Activated T-cell treated with anti-CD3 and anti-CD28 coated beads, Interleukin-2, amount 50 U/mL, for 1 hour (primary cell): ENCODE results near the gene KIF26B.

Experiments used
- DNase-seq: peaks from one replicate; pipeline ENCODE4 v3.0.0-alpha.2; 2020

KIF26B gene

DNA sequence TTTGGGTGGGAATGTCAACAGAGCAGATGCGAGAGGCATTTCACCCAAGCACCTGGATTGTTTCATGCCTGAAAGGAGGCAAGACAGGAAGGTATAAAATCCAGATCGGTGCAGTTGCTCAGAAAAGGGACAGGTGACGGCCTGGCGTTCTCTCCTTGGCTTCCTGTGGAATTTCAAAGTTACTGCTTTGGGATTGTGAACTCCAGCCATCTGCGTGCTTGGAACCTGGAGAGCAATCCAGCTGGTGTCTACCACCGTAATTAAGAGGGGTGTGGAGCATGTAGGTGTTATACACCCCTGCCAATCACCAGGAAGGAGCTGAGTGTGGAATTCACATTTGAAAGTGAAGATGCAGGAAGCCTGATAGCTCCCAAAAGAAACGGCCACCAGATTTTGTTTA, 286.1 kb downstream of the KIF26B start:
- no peak for DNase-seq

DNA sequence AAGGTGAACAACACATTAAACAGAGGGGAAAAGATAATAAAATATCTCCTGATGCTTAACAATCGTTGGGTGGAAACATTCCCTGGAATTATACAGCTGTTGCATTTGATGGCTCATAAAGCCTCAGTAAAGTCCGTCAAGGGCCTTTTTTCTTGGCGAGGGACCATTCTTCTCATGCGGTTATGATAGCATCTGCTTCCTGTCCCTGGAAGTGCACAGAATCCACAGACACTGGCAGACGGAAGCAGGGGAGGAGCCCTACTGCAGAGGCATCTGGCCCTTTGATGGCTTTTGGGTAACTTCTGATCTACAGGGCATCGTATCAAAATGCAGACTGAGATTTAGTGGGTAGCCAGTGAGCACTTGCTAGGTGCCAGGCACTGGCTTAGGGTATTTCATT, 286.9 kb downstream of the KIF26B start:
- no peak for DNase-seq

DNA sequence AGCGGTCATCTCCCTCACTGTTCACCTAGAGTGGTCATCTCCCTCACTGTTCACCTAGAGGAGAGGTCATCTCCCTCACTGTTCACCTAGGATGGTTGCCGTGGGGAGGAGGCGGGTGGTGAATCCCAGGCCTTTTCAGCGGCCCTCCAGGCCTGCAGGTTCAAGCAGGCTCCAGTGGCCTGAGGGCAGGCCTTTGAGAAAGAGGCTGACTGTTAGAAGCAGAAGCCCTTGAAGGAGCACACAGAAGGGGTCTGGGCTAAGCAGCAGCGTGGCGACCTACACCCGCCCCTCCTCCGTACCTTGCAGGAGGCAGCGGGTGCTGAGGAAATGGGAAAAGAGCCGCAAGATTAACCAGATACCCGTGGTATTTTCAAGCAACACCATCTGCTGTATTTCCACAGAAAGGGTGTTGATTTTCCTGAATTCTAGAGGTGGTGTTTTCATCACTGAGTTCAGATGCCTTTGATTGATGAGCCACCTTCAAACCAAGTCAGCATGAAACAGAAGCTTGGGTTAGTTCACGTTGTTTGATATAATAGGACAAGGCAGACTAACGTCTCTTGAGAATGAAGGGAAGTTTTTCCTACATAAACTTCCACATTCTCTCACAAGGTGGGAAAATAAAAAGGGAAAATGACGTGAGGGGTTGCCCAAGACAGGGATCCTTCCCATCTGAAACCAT, 289.5 kb downstream of the KIF26B start:
- no peak for DNase-seq

DNA sequence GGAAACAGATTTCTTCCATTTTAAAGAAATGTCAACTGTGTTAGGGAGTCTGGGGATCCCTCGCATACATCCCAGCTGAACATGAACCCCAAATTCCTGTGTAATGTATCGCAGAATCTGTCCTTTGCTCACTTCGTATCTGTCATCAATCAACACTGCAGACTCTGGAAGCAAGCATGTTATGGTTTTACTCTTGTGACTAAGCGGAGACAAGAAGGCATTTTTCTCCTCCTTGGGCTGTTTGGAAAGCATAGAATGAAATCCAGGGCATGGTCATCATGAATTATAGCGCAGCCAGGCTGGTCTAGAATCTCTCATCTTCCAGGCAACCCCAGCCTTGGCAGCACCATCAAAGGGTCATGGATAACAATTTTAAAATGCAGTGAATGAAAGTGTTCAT, 290.2 kb downstream of the KIF26B start:
- DNase-seq: no peak

DNA sequence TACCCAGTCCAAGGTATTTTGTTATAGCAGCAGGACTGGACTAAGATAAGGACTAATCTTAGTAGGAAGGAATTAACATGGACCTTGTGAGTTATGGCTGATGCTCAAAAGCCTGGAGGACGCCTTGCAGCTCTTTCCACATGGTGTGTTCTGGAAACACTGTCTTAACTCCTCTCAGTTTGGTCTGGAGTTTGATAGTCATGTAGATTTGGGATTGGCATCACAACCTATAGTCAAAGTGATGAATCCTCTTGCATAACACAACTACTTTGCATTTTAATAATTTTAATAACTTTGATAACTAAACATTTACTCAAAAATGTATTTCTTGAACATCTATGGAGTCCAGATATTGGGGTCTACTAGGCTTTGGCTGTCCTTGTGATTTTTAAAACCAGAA, 293.7 kb downstream of the KIF26B start:
- no peak for DNase-seq

DNA sequence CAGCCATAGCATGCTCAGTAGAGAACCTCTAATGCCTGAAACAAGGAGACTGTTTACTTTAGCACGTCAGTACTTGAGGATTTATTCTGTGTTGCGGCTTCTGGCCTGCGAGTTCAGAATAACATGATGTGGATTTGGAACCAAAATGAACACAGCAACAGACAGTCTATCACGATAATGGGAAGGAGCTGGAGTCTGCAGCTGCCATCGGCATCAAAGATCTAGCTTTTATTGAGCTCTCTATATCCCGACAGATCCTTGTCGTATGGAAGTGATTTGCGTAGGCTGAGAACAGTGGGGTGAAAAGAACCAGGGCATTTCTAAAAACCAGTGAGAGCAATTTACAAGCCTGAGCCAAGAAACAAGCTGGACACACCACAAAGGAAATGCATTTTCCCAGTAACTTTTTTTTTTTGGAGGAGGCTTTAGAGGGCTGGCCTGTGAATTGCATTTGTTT, 294.2 kb downstream of the KIF26B start:
- DNase-seq: no peak

DNA sequence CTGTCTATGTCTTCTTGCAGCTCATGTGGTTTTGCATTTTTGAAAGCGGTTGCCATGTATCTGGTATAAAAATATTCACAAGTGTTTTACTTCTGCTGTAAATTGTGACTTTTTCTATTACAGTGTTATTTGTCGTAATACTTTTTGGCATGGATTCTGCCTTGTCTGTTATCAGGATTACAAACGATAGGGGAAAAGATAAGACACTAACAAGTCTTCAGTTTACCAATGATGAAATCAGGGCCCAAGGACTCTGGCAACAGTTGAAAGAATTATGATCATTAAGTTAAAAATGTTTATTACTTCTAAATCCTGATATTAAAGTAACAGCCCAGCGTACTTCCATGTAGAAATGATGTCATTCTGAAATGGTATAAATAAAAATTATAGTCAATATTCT, 298.8 kb downstream of the KIF26B start:
- DNase-seq: no peak

DNA sequence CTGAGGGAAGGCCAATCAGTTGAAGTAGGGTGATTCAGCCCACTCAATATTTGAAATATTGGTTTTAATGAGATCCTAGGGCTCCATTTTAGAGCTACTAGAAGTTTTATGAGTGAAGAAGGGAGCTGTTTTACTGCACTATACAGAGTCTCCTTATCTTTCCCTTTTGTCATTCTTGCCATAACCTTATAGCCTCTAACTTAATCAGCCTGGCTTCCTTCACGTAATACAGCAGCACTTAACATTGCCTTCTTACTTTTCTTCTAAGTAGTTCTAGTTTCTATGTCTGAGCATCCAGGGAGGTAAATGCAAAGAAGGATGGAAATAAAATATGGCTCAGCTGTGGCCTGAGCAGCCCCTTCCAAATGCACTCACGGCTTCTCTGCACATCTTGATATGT, 299.3 kb downstream of the KIF26B start:
- DNase-seq: no peak

- no peak for DNase-seq
Observed at GRCh38 chr1:245457562-245457961, 302.8 kb downstream of the KIF26B start.

DNA sequence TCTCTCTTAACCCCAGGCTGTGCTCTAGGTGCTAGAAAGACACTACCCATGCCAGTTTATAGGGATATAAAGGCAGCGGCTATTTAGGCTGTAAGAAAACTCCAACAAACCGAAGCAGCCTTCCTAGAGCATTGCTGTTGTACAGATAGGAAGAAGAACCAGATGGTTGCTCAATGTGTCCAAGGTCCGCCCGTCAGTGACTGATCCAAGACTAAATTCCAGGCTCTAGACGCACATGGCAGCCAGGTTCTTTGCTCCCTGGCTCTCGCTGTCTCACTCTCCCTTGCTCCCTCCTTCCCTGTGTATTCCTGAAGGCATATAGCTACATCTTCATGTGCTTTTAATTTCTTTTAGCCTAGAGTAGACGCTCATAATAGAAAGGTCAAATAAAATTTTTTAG, 303.4 kb downstream of the KIF26B start:
- DNase-seq: no peak

- no peak for DNase-seq
Observed at GRCh38 chr1:245458761-245459174, 304.0 kb downstream of the KIF26B start.

DNA sequence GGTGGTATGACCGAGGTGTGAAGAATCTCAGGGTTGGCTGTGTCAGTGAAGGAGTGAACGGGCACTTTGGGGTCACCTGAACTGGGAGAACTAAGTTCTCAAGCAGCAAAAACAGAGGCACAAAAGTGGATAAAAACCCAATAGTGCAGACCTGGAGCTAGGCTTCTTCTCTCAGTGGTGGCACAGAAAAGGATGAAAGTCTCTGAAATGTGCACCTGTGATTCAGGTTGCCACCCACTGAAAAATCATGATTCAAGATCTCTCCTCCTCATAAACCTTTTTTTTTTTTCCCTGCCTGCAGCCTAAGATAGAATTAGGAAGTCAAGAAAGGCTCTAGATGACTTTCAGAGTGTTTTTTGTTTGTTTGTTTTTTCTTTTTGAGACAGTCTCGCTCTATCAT, 304.8 kb downstream of the KIF26B start:
- no peak for DNase-seq

DNA sequence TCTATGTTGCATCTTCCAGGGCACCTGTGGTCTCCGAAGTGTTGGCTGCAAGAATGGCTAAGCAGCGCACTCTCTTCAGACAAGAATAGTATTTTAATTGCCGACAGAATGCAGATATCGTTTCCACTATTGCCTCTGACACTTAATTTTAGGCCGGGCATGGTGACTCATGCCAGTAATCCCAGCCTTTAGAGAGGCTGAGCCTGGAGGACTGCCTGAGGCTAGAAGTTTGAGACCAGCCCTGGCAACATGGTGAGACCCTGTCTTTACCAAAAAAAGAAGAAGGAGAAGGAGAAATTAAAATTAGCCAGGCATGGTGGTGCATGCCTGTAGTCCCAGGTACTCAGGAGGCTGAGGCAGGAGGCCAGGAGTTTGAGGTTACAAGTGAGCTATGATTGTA, 306.9 kb downstream of the KIF26B start:
- no peak for DNase-seq

DNA sequence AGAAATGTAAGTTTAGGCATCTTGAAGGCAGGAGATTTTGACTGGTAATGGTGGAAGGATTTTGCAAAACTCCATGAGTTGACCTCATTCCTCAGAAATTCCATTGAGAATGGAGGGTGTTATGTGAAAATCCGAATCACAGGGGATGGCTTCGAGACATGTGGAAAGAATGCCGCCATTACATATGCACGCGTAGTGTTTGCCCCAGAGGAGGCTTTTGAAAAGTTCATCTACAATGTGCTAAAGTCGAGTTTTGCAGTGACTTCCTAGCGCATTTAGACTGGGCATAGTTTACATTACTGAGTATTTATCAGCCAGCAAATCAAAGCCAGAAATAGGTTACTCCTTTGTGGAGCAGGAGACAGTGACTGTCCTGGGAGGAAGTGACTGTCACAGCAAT, 307.4 kb downstream of the KIF26B start:
- no peak for DNase-seq

DNA sequence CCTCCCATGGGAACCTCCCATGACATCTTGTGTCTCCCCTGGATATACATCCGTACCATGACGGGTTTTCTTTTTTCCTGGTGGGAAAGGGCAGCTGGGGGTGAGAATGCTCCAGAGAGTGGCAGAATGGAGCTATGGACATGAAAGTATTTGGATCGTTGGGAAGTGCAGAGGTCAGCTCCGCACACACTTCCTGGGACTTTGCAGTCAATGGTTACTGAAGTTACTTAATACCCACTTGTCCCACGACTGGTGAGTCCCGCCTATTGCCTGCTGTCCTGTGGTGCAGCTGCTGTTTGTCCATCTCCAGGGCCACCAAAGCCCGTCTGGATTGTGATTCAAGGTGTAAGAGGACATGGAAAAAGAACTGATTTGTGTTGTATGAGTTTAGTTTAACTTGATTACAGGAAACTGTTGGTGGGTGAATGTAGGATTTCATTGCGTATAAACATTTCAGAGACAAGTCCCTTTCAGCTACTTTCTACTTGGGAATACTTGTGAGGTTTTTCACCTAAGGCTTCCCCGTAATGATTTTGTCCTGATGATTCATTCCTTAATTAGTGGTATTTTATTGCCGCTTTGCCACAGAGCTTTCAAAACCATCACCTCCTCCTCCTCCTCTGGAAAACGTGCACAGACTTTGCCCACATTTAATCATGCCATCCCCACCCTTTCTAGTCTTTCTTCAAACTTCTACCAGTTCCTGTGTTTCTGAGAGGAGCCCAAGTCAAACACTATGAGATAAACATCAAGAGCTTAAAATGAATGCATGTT, 308.8 kb downstream of the KIF26B start:
- DNase-seq: no peak

DNA sequence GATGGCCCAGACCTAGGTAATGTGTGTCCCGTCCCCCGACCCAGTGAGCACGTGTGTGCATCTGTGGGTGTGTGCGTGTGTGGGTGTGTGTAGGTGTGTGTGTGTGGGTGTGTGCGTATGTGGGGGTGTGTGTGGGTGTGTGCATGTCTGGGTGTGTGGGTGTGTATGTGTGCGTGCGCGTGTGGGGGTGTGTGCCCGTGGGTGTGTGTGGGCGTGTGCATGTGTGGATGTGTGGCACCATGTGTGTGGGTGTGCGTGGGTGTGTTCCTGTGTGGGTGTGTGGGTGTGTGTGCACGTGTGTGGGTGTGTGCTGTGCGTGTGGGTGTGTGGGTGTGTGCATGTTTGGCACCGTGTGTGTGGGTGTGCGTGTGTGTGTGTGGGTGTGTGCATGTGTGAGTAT, 309.5 kb downstream of the KIF26B start:
- DNase-seq: no peak

- no peak for DNase-seq
Observed at GRCh38 chr1:245465666-245466065, 310.9 kb downstream of the KIF26B start.

DNA sequence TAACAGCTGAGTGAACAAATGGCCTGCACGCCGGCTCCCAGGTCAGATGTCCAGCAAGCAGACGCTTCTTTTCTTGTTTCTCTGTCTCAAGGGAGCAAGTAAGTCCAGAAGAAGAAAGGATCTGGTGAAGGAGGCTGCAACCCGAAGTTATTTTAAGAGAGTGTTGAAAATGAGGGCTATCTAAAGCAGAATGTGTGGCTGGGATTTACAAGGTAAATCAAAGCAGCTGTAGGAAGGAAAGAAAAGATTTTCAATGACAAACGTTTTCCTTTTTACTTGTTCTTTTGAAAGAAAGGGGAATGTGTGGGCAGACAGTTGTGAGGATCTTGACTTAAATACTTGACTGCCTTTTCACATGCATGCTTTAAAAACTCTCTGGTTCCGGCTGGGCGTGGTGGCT, 311.5 kb downstream of the KIF26B start:
- no peak for DNase-seq

GRCh38 chr1:245467804-245468203, 313.0 kb downstream of the KIF26B start:
- DNase-seq: no peak

DNA sequence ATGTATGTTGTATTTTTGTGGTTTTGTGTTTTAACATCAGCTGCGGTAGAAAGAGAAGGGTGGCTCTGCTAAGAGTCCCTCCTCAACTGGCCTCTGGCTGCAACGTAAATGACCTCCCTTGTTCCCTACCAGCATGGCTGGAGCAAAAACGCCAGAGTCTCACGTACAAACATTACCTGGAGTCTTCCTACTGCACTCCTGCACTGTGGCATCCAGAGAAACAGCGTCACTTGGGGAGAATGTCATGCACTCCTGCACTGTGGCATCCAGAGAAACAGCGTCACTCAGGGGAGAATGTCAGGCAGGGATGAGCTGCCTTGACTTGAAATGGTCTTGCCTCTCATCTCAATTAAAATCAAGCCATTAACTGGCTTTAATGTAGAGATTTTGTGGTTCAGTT, 314.2 kb downstream of the KIF26B start:
- no peak for DNase-seq

GRCh38 chr1:245469734-245470133, 314.9 kb downstream of the KIF26B start:
- no peak for DNase-seq

- DNase-seq: no peak
Observed at GRCh38 chr1:245475126-245475525, 320.3 kb downstream of the KIF26B start.

DNA sequence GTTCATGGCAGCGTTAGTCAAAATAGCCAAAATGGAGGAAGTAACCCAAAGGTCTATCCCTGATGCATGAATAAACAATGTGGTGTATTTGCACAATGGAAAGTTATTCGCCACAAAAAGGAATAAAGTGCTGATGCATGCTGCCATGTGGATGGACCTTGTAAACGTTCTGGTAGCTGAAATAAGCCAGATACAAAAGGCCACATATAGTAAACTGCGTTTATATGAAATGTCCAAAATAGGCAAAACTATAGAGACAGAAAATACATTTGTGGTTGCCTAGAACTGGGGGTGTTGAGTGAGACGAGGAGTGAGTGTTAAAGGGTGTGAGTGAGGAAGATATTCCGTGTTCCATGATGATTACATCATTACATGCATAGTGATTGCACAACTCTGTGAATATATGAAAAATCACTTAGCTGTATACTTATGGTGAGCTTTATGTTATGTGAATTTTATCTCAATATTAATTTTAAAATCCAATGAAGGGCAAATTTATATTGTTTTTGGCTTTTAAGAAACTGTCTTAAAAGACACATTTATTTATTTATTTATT, 321.3 kb downstream of the KIF26B start:
- DNase-seq: no peak

DNA sequence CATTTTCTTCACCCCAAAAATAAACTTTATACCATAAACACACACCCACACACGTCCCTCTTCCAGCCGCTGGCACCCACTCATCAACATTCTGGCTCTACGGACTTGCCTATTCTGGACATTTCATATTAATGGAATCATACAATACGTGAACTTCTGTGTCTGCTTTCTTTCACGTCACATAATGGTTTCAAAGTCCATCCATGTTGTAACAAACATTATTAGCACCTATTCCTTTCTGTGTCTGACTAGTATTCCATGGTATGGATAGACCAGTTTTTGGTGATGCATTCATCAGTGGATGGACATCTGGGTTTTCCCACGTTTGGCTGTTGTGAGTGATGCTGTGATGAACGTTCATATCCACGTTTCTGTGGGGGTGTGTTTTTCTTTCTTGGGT, 323.2 kb downstream of the KIF26B start:
- DNase-seq: no peak
